Bone marrow (tissue), 2 donors: Measurements from ENCODE around the gene MLF2.
A peak's percentile ranks its signal among the peaks of the same experiment; 100 is the strongest.
"Not testable (repeated sequence)": the region's sequence is repeated elsewhere in the genome, so short reads cannot be mapped to it uniquely, and the experiment has no call there.

Source experiments
- DNase-seq, 2 donors: peaks; one replicate each; lab custom pipeline; 2025; lab: John Stamatoyannopoulos, UW

MLF2 gene

GRCh38 chr12:6735448-6736191, 17.3 kb downstream of the MLF2 start:
- DNase-seq: peak; percentile 4 to 11

DNA sequence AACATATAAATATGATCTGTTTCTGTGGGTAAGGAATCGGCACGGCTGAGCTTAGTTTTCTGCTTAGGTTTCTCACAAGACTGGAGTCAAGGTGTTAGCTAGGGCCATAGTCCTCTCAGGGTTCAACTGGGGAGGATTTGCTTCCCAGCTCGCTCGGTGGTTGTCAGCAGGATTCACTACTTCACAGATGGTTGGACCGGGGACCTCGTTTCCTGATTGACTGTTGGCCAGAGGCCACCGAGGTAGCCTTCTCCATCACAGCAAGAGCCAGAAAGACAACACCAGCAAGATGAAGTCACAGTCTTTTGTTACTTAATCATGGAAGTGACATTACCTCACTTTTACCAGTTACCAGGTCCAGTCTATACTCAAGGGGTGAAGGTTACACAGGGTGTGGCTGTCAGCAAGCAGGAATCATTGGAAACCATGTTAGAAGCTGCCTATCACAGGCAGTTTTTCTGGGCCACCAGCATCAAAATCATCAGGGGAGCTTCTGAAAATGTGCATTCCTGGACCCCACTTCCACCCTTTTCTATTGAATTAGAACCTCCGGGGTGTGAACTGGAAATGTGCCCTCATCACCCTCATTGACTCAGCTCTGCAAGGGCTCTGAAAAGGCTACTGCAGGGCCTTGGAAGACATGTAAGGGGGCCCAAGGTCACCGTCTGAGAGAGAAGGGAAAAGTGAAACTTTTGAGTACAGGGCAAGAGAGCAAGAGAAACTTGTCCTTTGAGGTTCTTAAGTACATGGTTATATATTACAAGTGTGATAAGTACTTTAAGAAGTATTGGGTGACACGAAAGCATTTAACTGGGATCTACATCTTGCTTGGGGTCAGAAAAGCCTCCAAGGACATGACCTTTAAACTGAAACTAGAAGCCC, 18.2 kb downstream of the MLF2 start:
- no peak for DNase-seq

DNA sequence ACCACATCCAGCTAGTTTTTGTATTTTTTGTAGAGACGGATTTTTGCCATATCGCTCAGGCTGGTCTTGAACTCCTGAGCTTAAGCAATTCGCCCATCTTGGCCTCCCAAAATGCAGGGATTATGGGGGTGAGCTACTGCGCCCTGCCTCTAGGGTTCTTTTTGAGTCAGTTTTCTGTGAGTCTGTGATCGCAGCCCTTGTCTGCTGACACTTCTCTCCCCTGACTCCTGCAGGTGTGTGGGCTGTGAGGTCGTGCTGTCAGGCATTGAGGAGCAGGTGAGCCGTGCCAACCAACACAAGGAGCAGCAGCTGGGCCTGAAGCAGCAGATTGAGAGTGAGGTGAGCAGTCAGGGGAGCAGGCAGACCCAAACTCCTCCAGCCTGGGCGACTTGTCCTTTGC, 22.8 kb downstream of the MLF2 start:
- no peak for DNase-seq

DNA sequence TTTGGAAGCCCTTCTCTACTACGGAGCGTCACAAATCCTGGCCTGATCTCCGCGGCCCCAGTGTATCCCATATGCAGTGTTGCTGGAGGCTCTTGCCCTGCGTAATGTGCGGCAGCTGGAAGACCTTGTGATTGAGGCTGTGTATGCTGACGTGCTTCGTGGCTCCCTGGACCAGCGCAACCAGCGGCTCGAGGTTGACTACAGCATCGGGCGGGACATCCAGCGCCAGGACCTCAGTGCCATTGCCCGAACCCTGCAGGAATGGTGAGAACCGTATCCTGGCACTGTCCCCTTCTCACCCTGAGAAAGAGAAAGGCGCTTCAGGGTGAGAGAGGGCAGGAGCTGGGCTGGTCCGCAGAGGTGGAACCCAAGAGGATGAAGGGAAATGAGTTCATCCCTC, 23.8 kb downstream of the MLF2 start:
- no peak for DNase-seq

DNA sequence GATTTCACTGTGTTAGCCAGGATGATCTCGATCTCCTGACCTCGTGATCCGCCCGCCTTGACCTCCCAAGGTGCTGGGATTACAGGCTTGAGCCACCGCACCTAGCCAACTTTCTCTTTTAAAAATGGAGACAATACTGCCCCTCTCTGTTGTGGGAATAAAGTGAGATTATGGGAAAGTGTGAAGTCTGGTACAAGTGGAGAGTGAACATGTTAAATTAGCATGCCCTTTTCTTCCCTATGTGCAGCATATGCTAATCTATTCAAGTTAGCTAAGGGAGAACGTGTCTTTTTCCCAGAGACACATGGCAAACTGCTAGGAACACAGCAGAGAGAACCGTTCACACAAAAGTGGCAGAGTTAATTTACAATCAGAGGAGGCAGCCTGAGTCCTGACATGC, 27.6 kb downstream of the MLF2 start:
- no peak for DNase-seq

GRCh38 chr12:6724409-6724797, 28.5 kb downstream of the MLF2 start:
- DNase-seq: no peak

DNA sequence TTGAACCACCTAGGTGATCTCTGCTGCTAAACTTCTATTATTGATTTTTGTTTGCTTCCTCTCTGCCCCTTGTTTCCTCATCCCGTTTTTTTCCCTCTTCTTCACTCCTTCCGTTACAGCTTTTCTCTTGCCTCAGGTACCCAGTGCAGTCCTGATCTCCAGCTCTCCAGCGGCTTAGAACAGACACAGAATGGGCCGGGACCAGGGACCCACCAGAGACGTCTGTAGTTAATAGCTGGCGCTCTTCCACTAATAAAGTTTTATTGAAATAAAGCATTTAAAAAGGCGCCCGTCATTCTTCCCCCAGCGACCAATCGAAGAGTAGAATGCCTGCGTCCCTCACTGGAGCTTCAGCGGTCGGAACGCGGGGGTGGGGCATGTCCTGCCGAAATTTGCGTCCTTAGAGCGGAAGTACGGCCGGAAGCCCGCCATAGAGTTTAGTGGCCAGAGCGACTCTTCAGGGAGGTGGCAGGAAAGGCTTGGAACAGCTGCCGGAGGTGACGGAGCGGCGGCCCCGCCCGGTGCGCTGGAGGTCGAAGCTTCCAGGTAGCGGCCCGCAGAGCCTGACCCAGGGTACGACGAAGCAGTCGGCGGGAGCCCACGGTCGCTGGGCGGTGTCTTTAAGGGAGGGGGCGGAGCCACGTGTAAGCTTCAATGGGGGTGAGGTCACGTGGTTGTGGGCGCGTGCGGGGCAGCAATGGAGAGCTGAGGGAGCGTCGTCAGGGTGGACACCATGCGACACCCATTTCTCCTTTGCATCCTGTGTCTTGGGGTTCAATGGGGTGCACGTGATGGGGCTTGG, 29.1 kb downstream of the MLF2 start, which contains the start of gene COPS7A:
TSS of gene COPS7A (plus strand) at position 440 of the 802 bp plus-strand sequence. CDS start 611 bp downstream, outside the sequence.
- DNase-seq: peak; percentile 90 to 97

- DNase-seq: no peak
Observed at GRCh38 chr12:6722863-6723262, 30.1 kb downstream of the MLF2 start.

GRCh38 chr12:6716874-6717437, 36.0 kb downstream of the MLF2 start:
- no peak for DNase-seq

DNA sequence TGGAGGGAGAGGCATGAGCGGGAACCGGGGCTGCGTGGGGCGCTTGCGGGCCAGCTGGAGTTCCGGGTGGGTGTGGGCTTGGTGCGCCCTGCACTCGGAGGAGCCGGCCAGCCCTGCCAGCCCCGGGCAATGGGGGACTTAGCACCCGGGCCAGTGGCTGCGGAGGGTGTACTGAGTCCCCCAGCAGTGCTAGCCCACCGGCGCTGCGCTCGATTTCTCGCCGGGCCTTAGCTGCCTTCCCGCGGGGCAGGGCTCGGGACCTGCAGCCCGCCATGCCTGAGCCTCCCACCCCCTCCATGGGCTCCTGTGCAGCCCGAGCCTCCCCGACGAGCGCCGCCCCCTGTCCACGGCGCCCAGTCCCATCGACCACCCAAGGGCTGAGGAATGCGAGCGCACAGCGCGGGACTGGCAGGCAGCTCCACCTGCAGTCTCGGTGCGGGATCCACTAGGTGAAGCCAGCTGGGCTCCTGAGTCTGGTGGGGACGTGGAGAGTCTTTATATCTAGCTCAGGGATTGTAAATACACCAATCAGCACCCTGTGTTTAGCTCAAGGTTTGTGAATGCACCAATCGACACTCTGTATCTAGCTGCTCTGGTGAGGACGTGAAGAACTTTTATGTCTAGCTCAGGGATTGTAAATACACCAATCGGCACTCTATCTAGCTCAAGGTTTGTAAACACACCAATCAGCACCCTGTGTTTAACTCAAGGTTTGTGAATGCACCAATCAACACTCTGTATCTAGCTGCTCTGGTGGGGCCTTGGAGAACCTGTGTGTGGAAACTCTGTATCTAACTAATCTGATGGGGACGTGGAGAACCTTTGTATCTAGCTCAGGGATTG, 36.7 kb downstream of the MLF2 start:
- DNase-seq: not testable (repeated sequence)

DNA sequence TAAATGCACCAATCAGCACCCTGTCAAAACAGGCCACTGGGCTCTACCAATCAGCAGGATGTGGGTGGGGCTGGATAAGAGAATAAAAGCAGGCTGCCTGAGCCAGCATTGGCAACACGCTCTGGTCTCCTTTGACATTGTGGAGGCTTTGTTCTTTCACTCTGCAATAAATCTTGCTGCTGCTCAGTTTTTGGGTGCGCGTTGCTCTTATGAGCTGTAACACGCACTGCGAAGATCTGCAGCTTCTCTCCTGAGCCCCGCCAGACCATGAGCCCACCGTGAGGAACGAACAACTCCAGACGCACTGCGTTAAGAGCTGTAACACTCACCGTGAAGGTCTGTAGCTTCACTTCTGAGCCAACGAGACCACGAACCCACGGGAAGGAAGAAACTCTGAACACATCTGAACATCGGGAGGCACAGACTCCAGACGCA, 44.0 kb downstream of the MLF2 start:
- DNase-seq: no peak

- DNase-seq: not testable (repeated sequence)
Observed at GRCh38 chr12:6708351-6708750, 44.6 kb downstream of the MLF2 start.

GRCh38 chr12:6703631-6704030, 49.3 kb downstream of the MLF2 start:
- peak in 1 of 2 donors; percentile 72 for DNase-seq

DNA sequence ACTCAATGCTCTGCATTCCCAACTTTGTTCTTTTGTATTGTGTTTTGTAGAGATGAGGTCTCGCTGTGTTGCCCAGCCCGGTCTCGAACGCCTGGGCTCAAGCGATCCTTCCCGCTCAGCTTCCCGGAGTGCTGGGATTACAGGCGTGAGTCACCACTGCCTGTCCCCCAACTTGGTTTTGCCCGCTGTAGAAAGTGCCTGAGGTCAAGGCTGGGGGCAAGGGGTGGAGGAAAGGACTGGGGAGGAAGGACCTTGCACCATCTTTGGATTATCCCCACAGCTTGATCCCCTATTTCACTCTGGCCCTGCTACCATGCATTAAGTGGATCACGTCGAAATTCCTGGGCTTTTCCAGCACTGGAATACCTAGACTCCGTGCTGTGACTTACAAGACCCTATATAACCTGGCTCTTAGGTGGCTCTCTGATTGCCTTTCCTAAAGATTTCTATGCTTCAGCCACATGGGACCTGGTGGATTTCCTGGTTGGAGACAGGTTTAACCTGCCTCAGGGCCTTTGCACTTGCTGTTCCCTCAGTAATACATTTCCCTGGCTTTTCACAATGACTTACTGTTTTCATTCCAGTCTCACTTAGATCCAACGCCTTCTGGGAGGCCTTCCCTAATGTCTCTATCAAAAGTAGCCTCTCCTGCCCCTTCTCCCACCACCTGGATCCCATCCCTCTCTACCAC, 51.7 kb downstream of the MLF2 start:
- DNase-seq: no peak

DNA sequence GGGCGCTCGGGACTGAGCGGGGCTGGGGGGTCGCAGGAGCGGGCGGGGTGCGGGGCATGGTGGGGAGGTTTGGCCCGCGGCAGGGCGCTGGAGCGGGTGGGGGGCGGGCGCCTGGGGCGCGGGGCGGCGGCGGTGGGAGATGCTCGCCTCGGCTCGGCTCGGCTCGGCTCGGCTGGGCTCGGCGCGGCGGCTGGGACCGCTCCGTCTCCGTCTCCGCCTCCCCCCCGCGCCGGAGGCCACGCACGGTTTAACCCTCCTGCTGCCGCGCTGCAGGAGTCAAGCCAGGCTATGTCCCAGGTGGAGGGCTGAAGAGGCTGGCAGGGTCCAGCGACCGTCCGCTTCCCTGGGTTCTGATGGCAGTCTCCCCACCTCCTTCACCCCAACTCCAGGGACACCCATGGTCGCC, 52.3 kb downstream of the MLF2 start, which contains the start of gene PIANP:
TSS of gene PIANP (minus strand) at position 170 of the 406 bp plus-strand sequence. CDS start 2,754 bp downstream, outside the sequence.
- DNase-seq: no peak

DNA sequence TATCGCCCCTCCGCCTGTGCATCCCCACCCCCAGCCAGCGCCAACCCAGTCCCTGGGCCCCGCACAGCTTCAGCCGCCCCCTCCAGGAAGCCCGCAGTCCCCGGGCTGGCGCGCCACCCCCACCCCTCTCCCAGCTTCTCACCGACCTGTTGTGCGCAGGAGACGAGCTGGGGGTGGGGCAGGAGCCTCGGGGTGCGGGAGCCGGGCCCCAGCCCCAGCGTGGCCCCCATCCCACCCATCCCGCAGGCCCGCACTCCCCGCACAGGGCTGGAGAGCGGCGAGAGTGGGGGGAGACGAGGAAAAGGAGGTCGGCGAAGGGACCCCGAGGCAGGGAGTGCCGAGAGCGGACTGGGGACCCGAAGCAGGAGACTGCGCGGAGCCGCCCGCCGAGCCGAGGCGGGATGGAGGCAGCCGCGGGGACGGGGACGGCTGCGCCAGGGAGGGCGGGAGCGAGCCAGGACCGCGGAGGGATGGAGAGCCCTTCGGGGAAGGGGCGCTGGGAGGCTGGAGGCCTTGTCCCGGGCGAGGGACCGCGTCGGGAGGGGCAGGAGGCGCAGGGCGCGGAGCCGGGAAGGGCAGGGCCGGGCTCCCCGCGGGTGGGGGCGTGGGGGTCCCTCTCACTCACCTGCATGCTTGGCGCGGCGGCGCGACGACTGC, 52.8 kb downstream of the MLF2 start:
- DNase-seq: no peak

- no peak for DNase-seq
Observed at GRCh38 chr12:6699259-6699988, 53.5 kb downstream of the MLF2 start.

DNA sequence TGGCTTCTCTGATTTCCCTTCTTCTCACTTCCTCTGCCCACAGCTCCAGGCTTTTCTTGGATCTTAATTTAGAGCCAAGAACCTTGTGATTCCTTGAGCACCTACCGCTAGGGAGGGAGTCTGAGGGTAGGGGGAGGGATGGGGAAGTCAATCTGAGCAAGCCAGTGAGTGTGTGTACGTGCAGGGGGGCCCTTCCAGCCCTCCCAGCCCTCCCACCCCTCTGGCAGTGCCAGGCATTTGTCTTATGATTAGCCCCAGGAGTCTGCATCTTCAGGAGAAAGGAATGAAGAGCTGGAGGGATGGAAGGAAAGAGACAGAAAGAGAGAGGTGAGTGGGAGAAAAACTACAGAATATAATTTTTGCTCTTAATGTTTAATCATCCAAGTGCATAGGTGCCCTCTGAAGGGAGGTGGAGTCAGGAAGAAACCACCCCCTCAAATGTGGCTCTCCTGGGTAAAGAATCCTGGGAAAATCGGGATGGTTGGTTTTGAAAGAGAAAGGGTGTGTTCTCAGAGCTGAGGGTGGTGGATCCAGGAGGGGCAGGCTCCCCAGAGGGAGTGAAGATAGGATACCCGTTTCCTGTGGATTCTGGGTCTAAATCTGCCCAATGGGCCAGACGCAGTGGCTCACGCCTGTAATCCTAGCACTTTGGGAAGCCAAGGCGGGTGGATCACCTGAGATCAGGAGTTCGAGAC, 54.4 kb downstream of the MLF2 start:
- DNase-seq: no peak
